GM12864 (cell line): Measurements from ENCODE around the gene UBR3.
"Not testable (repeated sequence)": the region's sequence is repeated elsewhere in the genome, so short reads cannot be mapped to it uniquely, and the experiment has no call there.

Experiments used
- DNase-seq: peaks from one replicate; pipeline ENCODE4 v3.0.0-alpha.2; 2011; ENCODE audit warnings: low read depth
- H3K4me3 ChIP-seq: 2 replicates; pipeline ENCODE4 v1.5.1; 2011; ENCODE audit warnings: mild to moderate bottlenecking, low read depth, low read length, control low read depth
- CTCF ChIP-seq: IDR thresholded peaks from 2 replicates; pipeline ENCODE4 v1.5.1; 2011; ENCODE audit warnings: low read depth, mild to moderate bottlenecking, moderate library complexity, low read length, control low read depth, inconsistent platforms; ENCODE audit errors: missing control alignments

UBR3 gene

GRCh38 chr2:169808221-169808620 lies 19.0 kb upstream of the UBR3 start:
- H3K4me3 ChIP-seq = no peak overlapping the region
- TF ChIP-seq CTCF = no peak
- DNase-seq = no peak

DNA sequence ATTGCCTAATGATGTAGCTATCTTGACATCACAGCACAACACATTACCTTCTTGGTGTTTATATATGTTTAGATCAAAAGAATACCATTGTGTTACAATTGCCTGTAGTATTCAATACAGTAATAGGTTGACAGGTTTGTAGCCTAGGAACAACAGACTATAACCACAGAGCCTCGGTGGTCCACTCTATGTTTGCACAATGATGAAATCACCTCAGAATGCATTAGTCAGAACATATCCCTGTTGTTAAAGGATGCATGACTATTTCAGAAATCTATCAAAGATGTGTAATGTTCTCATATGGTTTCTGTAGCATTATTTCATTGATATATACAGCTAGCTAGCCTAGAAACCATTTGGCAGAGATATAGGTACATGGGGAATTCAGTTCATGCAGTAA lies 11.4 kb upstream of the UBR3 start:
- no peak for DNase-seq
- TF ChIP-seq CTCF = no peak
- no peak overlapping the region for H3K4me3 ChIP-seq

GRCh38 chr2:169816961-169817360 lies 10.3 kb upstream of the UBR3 start:
- DNase-seq, H3K4me3 ChIP-seq: not testable (repeated sequence)

DNA sequence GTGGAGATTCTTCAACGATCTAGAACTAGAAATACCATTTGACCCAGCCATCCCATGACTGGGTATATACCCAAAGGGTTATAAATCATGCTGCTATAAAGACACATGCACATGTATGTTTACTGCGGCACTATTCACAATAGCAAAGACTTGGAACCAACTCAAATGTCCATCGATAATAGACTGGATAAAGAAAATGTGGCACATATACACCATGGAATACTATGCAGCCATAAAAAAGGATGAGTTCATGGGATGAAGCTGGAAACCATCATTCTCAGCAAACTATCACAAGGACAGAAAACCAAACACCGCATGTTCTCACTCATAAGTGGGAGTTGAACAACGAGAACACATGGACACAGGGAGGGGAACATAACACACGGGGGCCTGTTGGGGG lies 9.9 kb upstream of the UBR3 start:
- not testable (repeated sequence) for DNase-seq, H3K4me3 ChIP-seq

DNA sequence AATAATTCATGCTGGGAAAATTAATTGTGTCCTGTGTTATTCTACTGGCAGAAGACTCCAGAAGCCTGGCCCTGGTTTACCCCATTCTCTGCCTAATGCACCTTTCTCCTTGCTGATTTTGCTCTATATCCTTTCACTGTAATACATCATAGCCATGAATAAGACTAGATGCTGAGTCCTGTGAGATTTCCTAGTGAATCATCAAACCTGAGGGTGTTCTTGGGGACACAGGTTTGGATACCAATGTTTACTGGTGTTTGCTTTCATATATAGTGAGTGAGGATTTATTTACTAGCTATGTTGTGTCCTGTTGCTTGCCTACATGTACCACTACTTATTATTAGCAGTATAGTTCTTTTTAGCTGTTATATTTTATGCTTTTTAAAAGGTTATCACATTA lies 9.0 kb upstream of the UBR3 start:
- no peak overlapping the region for H3K4me3 ChIP-seq
- no peak for DNase-seq
- no peak for TF ChIP-seq CTCF

DNA sequence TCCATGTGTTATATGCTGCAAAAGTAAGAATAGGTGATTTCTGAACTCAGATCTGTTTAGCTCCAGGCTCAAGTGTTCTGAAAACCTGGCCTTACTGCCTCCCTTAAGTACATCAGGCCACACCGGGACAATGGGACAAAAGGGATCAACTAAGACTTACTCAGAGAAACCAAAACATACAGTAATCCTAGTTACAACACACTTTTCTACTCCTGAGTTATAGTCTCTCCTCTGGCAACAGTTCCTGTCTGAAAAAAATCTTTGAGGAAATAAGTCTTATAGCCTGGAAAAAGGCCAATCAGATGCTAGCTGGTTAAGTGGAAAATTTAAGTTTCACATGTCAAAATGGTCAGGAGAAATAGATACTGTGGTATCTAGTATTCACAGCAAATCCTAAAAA lies 8.1 kb upstream of the UBR3 start:
- H3K4me3 ChIP-seq = no peak overlapping the region

GRCh38 chr2:169820101-169820500 lies 7.2 kb upstream of the UBR3 start:
- DNase-seq, H3K4me3 ChIP-seq: not testable (repeated sequence)

More for the DNA sequence above, 8.1 kb upstream of the UBR3 start:
- DNase-seq = no peak
- TF ChIP-seq CTCF = no peak

GRCh38 chr2:169822036-169822435 lies 5.2 kb upstream of the UBR3 start:
- no peak for TF ChIP-seq CTCF
- no peak for DNase-seq
- no peak overlapping the region for H3K4me3 ChIP-seq

DNA sequence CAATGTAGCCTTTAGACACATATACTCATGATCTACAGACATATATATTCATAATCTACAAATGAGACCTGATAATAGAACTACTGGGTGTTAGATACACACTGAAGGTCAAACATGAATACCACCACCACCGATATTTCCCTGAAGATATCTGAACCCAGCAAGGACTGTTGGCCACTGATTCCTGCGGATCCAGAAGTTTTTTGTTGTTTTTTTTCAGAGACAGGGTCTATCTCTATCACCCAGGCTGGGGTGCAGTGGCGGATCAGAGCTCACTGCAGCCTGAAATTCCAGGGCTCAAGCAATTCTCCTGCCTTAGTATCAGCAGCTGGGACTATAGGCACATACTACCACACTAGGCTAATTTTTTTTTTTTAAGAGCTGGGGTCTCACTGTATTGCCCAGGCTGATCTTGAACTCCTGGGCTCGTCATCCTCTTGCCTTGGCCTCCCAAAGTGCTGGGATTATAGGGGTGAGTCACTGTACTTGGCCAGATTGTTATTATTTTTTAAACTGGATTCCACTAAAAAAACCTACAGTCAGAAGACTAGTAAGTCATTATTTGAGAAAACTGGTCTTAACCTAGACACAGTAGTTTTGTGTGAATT lies 4.4 kb upstream of the UBR3 start:
- H3K4me3 ChIP-seq = no peak overlapping the region; the same call in 1 of the 2 replicates
- no peak for DNase-seq
- TF ChIP-seq CTCF = no peak
